K562 (cell line): ENCODE results near the gene ST6GAL1. TPM values are rescaled to one million over a fixed set of nuclear protein-coding genes. Genes with fewer than 3 reads are reported as not detected.

Source experiments
- CTBP1 ChIP-seq: fragments of 450-650 bp; IDR thresholded peaks from 2 replicates; pipeline ENCODE4 v1.6.1; 2016; ENCODE audit warnings: borderline replicate concordance
- DDX20 ChIP-seq: fragments of 450-650 bp; IDR thresholded peaks from 2 replicates; pipeline ENCODE4 v1.6.1; 2016; ENCODE audit warnings: missing genetic modification characterization, low read depth, mild to moderate bottlenecking, missing compliant biosample characterization, moderate library complexity
- DPF2 ChIP-seq: fragments of 450-650 bp; IDR thresholded peaks from 2 replicates; pipeline ENCODE4 v1.6.1; 2016
- HDGF ChIP-seq: fragments of 450-650 bp; IDR thresholded peaks from 2 replicates; pipeline ENCODE4 v1.6.1; 2016
- JUN ChIP-seq, 2 experiments: sonication (generic) in 1 of 2; formaldehyde crosslinking in 1 of 2; IDR thresholded peaks; 2 replicates each; pipeline versions ENCODE4 v1.6.1 to v1.8.0; 2012 to 2022; ENCODE audit warnings: borderline replicate concordance in 2 of 2, mild to moderate bottlenecking in 2 of 2, improper control_type of control experiment in 1 of 2, low read depth in 1 of 2, low read length in 1 of 2, missing genetic modification reagents in 1 of 2
- L3MBTL2 ChIP-seq: fragments of 450-650 bp; IDR thresholded peaks from 2 replicates; pipeline ENCODE4 v1.6.1; 2016; ENCODE audit warnings: mild to moderate bottlenecking, moderate library complexity
- MAZ ChIP-seq, 2 experiments: fragments of 450-650 bp in 1 of 2; sonication (generic) in 1 of 2; formaldehyde crosslinking; IDR thresholded peaks in 1 of 2; conservative IDR thresholded peaks in 1 of 2; 2 replicates each; pipeline versions ENCODE4 v1.4.0 to v1.5.0; 2020; ENCODE audit warnings: mild to moderate bottlenecking in 1 of 2, missing genetic modification reagents in 1 of 2
- PPARD ChIP-seq: fragments of 250-450 bp; sonication (Bioruptor Pico); IDR thresholded peaks from 2 replicates; pipeline ENCODE4 v1.8.0; 2022; ENCODE audit warnings: inconsistent platforms, mild to moderate bottlenecking, moderate library complexity
- RBM22 ChIP-seq: fragments of 200-400 bp; formaldehyde crosslinking; IDR thresholded peaks from 2 replicates; pipeline ENCODE4 v1.6.1; 2018; ENCODE audit warnings: low read length, low read depth; ENCODE audit not compliant: poor library complexity, severe bottlenecking
- SMARCA4 ChIP-seq: fragments of 450-650 bp; IDR thresholded peaks from 2 replicates; pipeline ENCODE4 v1.6.1; 2016
- TBP ChIP-seq: optimal IDR thresholded peaks from 2 replicates; pipeline ENCODE3; 2011; ENCODE audit warnings: low read depth, low read length, improper control_type of control experiment
- TSC22D4 ChIP-seq: fragments of 450-650 bp; IDR thresholded peaks from 2 replicates; pipeline ENCODE4 v1.6.1; 2016; ENCODE audit warnings: missing genetic modification characterization, missing biosample characterization, control low read depth
- ZMIZ1 ChIP-seq, 2 experiments: fragments of 150-350 bp in 1 of 2; IDR thresholded peaks; 2 replicates each; pipeline ENCODE4 v1.6.1; 2012 to 2016; ENCODE audit warnings: low read depth in 2 of 2, low read length in 2 of 2, mild to moderate bottlenecking in 1 of 2, moderate library complexity in 1 of 2
- ZNF384 ChIP-seq: IDR thresholded peaks from 2 replicates; pipeline ENCODE4 v1.6.1; 2012; ENCODE audit warnings: low read depth, low read length, improper control_type of control experiment
- ZNF639 ChIP-seq, 2 experiments: fragments of 200-800 bp in 1 of 2; sonication (Bioruptor generic) in 1 of 2; sonication (generic) in 1 of 2; formaldehyde crosslinking in 1 of 2; IDR thresholded peaks in 1 of 2; conservative IDR thresholded peaks in 1 of 2; 2 replicates each; pipeline versions ENCODE4 v1.5.0 to v1.6.1; 2016 to 2020; ENCODE audit warnings: missing compliant biosample characterization in 1 of 2, missing genetic modification characterization in 1 of 2, missing genetic modification reagents in 1 of 2
- polyA plus RNA-seq, 8 experiments: library from polyadenylated mRNA; depleted of rRNA in 4 of 8; stranded (reverse) in 5 of 8; unstranded in 3 of 8; fragments of >200 nt; fragmentation: Nextera tagmentation in 2 of 8; fragmentation: Illumina TruSeq in 1 of 8; extraction: Ambion mirVana in 2 of 8; extraction: Trizol in 1 of 8; gene quantifications; 2 replicates each; pipeline versions ENCODE4 v1.2.1 to v1.2.3, GENCODE V29; 2011 to 2014; ENCODE audit warnings: inconsistent platforms in 1 of 8, missing spikeins in 1 of 8
- total RNA-seq, 7 experiments: library from RNA; depleted of rRNA in 6 of 7; stranded (reverse); fragments of >200 nt in 6 of 7; fragmentation: Illumina TruSeq in 2 of 7; extraction: Trizol in 2 of 7; gene quantifications; 2 replicates each; pipeline versions ENCODE4 v1.2.1 to v1.2.3, GENCODE V29; 2011 to 2021; ENCODE audit warnings: low replicate concordance in 1 of 7
- TF ChIP-seq, protein P1 (sequence below): fragments of 150-350 bp; conservative IDR thresholded peaks from 2 replicates; pipeline ENCODE4 v1.6.1; 2014; ENCODE audit warnings: low read length
- TF ChIP-seq, protein P2 (sequence below): fragments of 250-450 bp; sonication (Bioruptor Pico); IDR thresholded peaks from 2 replicates; pipeline ENCODE4 v1.8.0; 2022; ENCODE audit warnings: moderate library complexity, mild to moderate bottlenecking, inconsistent platforms

ST6GAL1 gene
- total and polyA plus RNA-seq, 9 of the 15 experiments (the other 6 are each of a cell fraction or from before 2014, with no cell fraction given): 31.9 to 145 (median 71.0) TPM

DNA sequence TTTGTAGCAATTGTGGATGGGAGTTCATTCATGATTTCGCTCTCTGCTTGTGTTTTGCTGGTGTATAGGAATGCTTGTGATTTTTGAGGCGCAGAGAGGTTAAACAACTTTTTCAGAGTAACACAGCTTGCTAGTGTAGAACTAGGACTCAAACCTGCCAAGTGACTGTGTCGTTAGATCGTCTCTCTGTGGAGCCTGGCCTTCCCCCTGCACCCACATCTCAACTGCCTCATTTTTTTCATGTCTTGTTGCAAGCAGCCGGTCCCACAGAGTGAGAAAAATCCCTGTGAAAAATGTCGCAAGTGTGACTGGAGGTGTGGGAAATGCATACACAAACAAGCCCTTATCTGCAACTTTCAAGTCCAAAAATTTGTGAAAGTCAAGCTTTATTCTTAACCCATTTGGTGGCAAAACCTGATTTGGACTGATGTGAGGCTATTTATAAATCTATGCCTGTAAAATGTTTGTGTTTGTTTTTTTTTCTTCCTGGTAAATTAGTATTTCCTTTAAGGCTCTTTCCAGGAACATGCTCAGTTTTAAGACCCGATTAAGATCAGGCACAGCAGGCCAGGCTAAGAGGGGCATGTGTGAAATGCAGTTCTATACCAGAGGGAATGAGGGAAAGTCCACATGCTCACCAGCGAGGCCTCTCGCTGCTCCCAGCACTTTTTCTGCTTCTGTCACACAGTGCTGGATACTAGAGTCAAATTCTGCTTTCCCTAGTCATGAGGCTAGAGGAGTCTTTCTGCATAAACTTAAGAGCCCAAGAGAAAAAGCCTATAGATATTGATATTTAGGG is 25.8 kb downstream of the ST6GAL1 start (continued):
- peak in 1 of 2 experiments; percentile 70; a peak in 2 of 4 replicates for TF ChIP-seq ZNF639 (CRISPR knock-in tag; conservative IDR thresholded peaks at IDR 0.05 in 1 of 2, IDR thresholded peaks at IDR 0.05 in 1 of 2)
- no peak for TF ChIP-seq JUN (IDR thresholded peaks at IDR 0.05; ENCODE audit: borderline replicate concordance, low read depth, low read length)
- 0 out of 2 replicates have a peak, but pooled peaks have one; percentile 49 for TF ChIP-seq JUN (CRISPR knock-in tag; IDR thresholded peaks at IDR 0.05; ENCODE audit: borderline replicate concordance)
- TF ChIP-seq DPF2: peak; percentile 42; the same call in 1 of the 2 replicates
- no peak for TF ChIP-seq ZMIZ1 (IDR thresholded peaks at IDR 0.05; ENCODE audit: low read depth in 2 of 2, low read length in 2 of 2)
- no peak for TF ChIP-seq CTBP1
- no peak for TF ChIP-seq TSC22D4 (tag)
- TF ChIP-seq L3MBTL2: peak; percentile 93
- TF ChIP-seq TBP: peak; percentile 34
- no peak for TF ChIP-seq MAZ (CRISPR knock-in tag; conservative IDR thresholded peaks at IDR 0.05 in 1 of 2, IDR thresholded peaks at IDR 0.05 in 1 of 2)
- no peak for TF ChIP-seq RBM22
- TF ChIP-seq, protein P1, sequence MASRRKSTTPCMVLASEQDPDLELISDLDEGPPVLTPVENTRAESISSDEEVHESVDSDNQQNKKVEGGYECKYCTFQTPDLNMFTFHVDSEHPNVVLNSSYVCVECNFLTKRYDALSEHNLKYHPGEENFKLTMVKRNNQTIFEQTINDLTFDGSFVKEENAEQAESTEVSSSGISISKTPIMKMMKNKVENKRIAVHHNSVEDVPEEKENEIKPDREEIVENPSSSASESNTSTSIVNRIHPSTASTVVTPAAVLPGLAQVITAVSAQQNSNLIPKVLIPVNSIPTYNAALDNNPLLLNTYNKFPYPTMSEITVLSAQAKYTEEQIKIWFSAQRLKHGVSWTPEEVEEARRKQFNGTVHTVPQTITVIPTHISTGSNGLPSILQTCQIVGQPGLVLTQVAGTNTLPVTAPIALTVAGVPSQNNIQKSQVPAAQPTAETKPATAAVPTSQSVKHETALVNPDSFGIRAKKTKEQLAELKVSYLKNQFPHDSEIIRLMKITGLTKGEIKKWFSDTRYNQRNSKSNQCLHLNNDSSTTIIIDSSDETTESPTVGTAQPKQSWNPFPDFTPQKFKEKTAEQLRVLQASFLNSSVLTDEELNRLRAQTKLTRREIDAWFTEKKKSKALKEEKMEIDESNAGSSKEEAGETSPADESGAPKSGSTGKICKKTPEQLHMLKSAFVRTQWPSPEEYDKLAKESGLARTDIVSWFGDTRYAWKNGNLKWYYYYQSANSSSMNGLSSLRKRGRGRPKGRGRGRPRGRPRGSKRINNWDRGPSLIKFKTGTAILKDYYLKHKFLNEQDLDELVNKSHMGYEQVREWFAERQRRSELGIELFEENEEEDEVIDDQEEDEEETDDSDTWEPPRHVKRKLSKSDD: no peak
- 0 out of 2 replicates have a peak, but pooled peaks have one; percentile 44 for TF ChIP-seq DDX20 (tag)
- no peak for TF ChIP-seq HDGF
- TF ChIP-seq SMARCA4: peak; percentile 38; the same call in 1 of the 2 replicates
- TF ChIP-seq ZNF384: peak; percentile 53
- TF ChIP-seq, protein P2, sequence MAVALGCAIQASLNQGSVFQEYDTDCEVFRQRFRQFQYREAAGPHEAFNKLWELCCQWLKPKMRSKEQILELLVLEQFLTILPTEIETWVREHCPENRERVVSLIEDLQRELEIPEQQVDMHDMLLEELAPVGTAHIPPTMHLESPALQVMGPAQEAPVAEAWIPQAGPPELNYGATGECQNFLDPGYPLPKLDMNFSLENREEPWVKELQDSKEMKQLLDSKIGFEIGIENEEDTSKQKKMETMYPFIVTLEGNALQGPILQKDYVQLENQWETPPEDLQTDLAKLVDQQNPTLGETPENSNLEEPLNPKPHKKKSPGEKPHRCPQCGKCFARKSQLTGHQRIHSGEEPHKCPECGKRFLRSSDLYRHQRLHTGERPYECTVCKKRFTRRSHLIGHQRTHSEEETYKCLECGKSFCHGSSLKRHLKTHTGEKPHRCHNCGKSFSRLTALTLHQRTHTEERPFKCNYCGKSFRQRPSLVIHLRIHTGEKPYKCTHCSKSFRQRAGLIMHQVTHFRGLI (CRISPR knock-in tag): 0 out of 2 replicates have a peak, but pooled peaks have one; percentile 17
- no peak for TF ChIP-seq PPARD (CRISPR knock-in tag)
